Activated naive CD4-positive, alpha-beta T cell treated with anti-CD3 and anti-CD28 coated beads, Interleukin-2, amount 50 U/mL, for 16 hours (primary cell): Measurements from ENCODE around the gene KAZALD1.

ENCODE experiments used
- DNase-seq: peaks from one replicate; pipeline ENCODE4 v3.0.0-alpha.2; 2020

KAZALD1 gene

GRCh38 chr10:101097881-101098280, 36.1 kb downstream of the KAZALD1 start:
- no peak for DNase-seq

DNA sequence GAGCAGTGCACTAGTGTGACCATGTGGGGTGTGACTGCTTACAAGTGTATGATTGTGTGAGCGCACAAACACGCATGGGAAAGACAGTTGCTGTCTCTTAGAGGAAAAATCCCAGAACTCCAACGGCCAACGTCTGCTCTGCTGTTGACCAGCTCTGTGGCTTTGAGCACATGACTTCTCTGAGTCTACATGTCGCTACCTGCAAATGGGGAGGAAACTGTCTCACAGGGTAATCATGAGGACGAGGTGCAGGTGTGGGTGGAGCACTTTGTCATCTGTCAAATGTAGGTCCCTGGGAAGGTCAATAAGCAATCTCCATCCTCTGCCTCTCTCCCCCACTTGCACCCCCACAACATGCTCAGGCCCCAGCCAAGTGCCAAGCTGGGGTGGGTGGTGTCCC, 38.1 kb downstream of the KAZALD1 start:
- no peak for DNase-seq

DNA sequence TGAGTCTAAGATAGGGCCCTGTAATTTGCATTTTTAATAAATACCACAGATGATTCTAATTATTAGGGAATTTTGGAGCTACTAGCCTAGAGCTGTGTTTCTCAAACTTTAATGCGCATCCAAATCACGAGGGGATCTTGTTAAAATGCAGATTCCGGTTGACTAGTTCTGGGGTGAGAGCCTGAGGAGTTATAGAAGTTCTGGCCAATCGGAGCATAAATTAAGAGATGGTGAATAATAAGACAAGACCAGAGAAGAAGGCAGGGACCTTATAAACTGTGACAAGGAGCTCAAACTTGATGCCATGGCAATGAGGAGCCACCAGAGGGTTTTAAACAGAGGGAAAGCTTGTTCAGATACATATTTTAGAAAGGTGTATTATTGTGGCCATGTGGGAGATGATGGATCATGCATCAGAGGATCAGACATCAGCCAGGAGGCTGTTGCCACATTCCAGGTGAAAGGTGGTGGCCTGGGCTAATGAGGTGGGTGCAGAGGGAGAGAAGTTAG, 39.6 kb downstream of the KAZALD1 start:
- DNase-seq: no peak

DNA sequence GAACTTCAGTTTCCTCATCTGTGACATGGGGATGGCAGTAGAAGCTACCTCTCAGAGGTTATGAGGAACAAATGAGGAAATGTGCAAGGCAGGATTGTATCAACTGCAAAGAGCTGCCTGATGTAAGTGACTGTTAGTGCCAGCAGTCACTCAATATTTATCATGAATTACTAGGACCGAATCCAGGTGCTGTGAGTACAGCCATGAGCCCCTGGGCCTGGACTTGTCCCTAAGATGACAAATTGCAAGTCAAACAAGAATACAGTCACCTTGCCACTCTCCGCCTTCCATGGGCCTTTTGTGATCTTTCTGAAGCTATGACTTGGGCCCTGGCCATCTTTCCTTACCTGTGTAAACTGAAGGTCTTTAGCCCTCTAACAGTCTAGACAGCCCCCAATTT, 41.6 kb downstream of the KAZALD1 start:
- no peak for DNase-seq

- DNase-seq: no peak
These were observed 44.6 kb downstream of the KAZALD1 start for GRCh38 chr10:101106351-101106750.

DNA sequence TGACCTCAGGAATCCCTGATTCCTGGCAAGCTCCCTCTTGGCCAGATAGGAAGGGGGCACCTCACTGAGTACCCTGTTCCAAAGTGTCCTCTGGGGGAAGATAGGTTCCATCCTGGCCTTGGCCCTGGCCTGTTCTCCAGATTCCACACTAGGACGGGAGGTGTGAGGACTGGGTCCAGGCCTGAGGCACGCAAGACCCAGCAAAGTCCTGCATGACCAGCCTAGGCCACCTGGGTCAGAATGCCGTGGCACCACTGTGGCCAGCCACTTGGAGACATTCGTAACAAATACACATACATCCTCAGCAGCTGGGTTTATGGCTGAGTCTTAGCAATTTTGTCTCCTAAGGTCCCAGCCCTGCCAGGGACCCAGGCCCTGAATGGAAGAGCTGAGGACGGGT, 46.0 kb downstream of the KAZALD1 start:
- DNase-seq: no peak

DNA sequence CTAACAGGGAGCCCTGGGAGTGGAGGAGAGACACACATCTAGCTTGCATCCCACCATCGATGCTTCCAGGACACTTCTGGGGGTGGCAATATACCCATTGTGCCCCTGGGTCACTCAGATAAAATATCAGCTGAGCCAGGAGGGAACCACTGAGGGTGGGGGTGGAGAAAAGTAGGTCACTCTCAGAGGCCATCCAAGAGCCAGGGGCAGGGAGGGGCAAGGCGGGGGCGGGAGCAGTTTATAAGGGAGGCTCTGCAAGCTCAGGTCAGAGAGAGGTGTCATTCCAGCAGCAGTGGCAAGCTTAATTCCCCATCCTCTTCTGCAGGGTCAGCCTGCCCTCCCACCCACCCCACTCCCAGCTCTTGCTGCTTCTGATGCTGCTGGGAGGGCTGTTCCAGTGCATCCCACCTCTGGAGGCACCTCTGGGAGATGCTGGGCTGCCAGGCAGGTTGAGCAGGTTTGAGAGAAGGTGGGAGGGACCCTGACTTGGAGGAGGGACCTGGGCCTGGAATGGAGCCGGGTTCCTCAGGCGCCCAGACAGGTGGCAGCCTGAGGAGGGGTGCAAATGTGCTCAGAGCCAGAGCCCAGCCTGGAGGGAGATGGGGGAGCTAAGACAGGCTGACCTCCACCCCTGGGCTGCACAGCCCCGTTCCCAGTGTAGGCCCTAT, 49.2 kb downstream of the KAZALD1 start:
- no peak for DNase-seq

DNA sequence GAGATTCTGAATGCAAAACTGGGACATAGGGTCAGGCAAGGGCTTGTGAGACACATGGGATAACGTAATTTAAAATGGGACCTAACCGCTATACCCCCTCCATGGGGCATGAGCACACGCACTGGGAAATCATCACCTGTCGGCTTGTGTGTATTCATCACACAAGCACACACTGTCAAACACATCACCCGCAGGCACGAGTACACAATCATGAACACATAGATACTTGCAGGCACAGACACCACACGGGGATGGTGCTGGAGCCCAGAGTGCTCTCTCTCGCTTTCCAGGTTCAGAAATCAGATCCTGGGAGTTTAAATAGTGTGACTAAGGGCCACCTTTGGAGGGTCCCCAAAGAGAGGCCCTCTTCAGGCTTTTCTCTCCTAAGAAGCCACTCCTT, 49.8 kb downstream of the KAZALD1 start:
- no peak for DNase-seq

DNA sequence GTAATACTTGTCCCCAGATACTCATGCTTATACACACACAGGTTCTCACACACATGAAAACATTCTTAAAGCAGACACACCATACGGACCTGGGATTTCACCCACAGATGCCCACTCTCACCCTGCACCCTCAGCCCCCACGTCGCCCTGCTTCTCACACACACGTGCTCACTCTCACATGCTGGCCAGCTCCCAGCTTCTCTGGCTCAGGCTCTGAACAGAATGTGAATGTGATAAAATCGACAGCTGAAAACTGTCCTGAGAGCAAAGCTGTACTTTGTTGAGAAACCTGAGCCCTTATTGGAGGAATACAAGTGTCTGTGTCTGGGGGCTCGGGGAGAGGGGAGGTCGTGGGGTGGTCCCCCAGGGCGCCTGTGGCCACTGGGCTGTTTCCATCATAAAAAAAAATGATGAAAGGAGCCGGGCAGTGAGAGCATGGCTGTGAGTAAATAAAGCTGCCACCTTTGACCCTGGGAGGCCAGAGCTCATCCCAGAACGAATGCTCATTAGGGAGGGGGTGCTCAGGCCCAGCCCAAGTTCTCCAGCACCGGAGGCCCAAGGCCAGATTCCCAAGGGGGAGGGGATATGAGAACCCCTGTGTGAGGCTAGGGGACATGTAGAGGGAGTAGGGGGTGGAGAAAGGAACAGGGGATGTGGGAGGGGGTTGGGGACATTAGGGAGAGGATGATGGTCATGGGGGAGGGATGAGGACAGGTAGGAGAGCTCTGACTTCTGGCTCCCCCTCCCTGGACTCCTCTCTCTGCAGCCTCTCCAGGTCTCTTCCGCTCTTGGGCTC, 51.2 kb downstream of the KAZALD1 start:
- no peak for DNase-seq

DNA sequence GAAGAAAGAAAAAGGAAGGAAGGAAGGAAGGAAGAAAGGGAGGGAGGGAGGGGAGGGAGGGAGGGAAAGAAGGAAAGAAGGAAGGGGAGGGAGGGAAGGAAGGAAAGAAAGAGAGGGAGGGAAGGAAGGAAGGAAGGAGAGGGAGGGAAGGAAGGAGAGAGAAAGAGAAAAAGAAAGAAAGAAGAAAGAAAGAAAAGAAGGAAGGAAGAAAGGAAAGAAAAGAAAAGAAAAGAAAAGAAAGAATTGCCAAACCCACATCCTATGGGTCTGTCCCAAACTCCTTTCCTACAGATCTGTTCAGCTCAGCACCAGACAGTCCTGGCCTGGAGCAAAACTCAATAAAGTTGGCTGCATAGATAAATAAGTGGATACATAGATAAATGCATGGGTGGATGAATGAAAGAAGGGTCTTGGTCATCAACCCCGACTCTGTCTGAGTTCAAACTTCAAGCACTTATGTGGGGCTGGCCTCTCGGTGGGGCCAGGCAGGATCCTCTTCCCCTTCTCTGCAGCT, 52.2 kb downstream of the KAZALD1 start:
- no peak for DNase-seq

GRCh38 chr10:101114646-101115045, 52.9 kb downstream of the KAZALD1 start:
- DNase-seq: no peak
